ENCODE measurements around the gene TMEM198. TPM values are rescaled to one million over a fixed set of nuclear protein-coding genes. Genes with fewer than 3 reads are reported as not detected.

TMEM198 gene
- total RNA-seq, 2 donors from 2014 or later, result 1.8 to 4.3 TPM

GRCh38 chr2:219538504-219538951, 5.3 kb upstream of the TMEM198 start:
- Histone ChIP-seq H3K4me3 (no peak overlapping the region), H3K27ac (peak overlapping the region; percentile 2 to 12), H3K27me3 (no peaks in the 10 kb centered on the region), H3K36me3 (peaks cover 30% of the 10 kb centered on the region), H3K4me1 (peaks cover 0 to 42% of the 10 kb centered on the region in 2 donors), H3K9me3 (no peaks in the 10 kb centered on the region)
- TF ChIP-seq CTCF (IDR thresholded peaks at IDR 0.05), result no peak
- DNase-seq (ENCODE audit: low spot score), result no peak

GRCh38 chr2:219538956-219539788, 4.7 kb upstream of the TMEM198 start:
- Histone ChIP-seq H3K36me3 (peaks cover 30% of the 10 kb centered on the region), H3K27ac (peak overlapping the region; percentile 2 to 12), H3K9me3 (no peaks in the 10 kb centered on the region), H3K4me3 (no peak overlapping the region), H3K27me3 (no peaks in the 10 kb centered on the region), H3K4me1 (peaks cover 0 to 45% of the 10 kb centered on the region in 2 donors)
- no peak for TF ChIP-seq CTCF (IDR thresholded peaks at IDR 0.05)
- DNase-seq (ENCODE audit: low spot score), result no peak

GRCh38 chr2:219539926-219540678, 3.7 kb upstream of the TMEM198 start:
- peaks cover 0 to 52% of the 10 kb centered on the region in 2 donors for H3K4me1 ChIP-seq
- TF ChIP-seq CTCF (IDR thresholded peaks at IDR 0.05), result no peak
- no peak overlapping the region for H3K4me3 ChIP-seq
- no peaks in the 10 kb centered on the region for H3K27me3 ChIP-seq
- peaks cover 30% of the 10 kb centered on the region for H3K36me3 ChIP-seq
- no peak for DNase-seq (ENCODE audit: low spot score)
- no peak overlapping the region for H3K27ac ChIP-seq
- H3K9me3 ChIP-seq, result no peaks in the 10 kb centered on the region

- DNase-seq (ENCODE audit: low spot score), result no peak
- peak overlapping the region in 1 of 2 donors; percentile 94 for H3K27ac ChIP-seq
- H3K27me3 ChIP-seq, result no peaks in the 10 kb centered on the region
- H3K36me3 ChIP-seq, result peaks cover 30% of the 10 kb centered on the region
- peaks cover 0 to 52% of the 10 kb centered on the region in 2 donors for H3K4me1 ChIP-seq
- no peaks in the 10 kb centered on the region for H3K9me3 ChIP-seq
- no peak overlapping the region for H3K4me3 ChIP-seq
- no peak for TF ChIP-seq CTCF (IDR thresholded peaks at IDR 0.05)
Measured at GRCh38 chr2:219540784-219541504, 2.9 kb upstream of the TMEM198 start.

GRCh38 chr2:219541611-219542180, 2.1 kb upstream of the TMEM198 start:
- H3K27me3 ChIP-seq, result no peaks in the 10 kb centered on the region
- DNase-seq (ENCODE audit: low spot score), result peak; percentile 77
- H3K36me3 ChIP-seq, result peaks cover 30% of the 10 kb centered on the region
- no peaks in the 10 kb centered on the region for H3K9me3 ChIP-seq
- TF ChIP-seq CTCF (IDR thresholded peaks at IDR 0.05), result peak; percentile 87 to 92
- H3K4me3 ChIP-seq, result peak overlapping the region in 1 of 2 donors; percentile 77
- peak overlapping the region; percentile 94 for H3K27ac ChIP-seq
- peaks cover 0 to 52% of the 10 kb centered on the region in 2 donors for H3K4me1 ChIP-seq
